Activated naive CD4-positive, alpha-beta T cell treated with anti-CD3 and anti-CD28 coated beads, Interleukin-2, amount 50 U/mL, for 24 hours (primary cell): Measurements from ENCODE around the gene ASB18.

Experiments used
- H3K27ac Mint-ChIP-seq: one replicate; pipeline ENCODE4 v1.8.0; 2021; ENCODE audit warnings: mild to moderate bottlenecking, mixed read lengths
- H3K27me3 Mint-ChIP-seq: one replicate; pipeline ENCODE4 v1.8.0; 2021; ENCODE audit warnings: mixed read lengths
- H3K36me3 Mint-ChIP-seq: one replicate; pipeline ENCODE4 v1.8.0; 2021; ENCODE audit warnings: mixed read lengths
- H3K4me1 Mint-ChIP-seq: one replicate; pipeline ENCODE4 v1.8.0; 2021; ENCODE audit warnings: mixed read lengths
- H3K4me3 Mint-ChIP-seq: one replicate; pipeline ENCODE4 v1.8.0; 2021; ENCODE audit warnings: mild to moderate bottlenecking, mixed read lengths
- H3K9me3 Mint-ChIP-seq: one replicate; pipeline ENCODE4 v1.8.0; 2021; ENCODE audit warnings: mixed read lengths

ASB18 gene

GRCh38 chr2:236264256-236264655 is at the start of gene ASB18:
Gene ASB18, minus strand, starts transcription at chr2:236264406. Its CDS starts 61 bp downstream, at chr2:236264345.
- Mint-ChIP-seq H3K4me3 (no peak within 1 kb of the TSS), H3K4me1 (no peaks in the 10 kb centered on the region), H3K36me3 (peaks cover 1% of the 10 kb centered on the region), H3K9me3 (no peaks in the 10 kb centered on the region), H3K27ac (no peak within 1 kb of the TSS), H3K27me3 (peaks cover 19% of the 10 kb centered on the region)

- H3K4me3 Mint-ChIP-seq = no peak overlapping the region
- peaks cover 19% of the 10 kb centered on the region for H3K9me3 Mint-ChIP-seq
- peaks cover 4% of the 10 kb centered on the region for H3K27me3 Mint-ChIP-seq
- H3K4me1 Mint-ChIP-seq = no peaks in the 10 kb centered on the region
- H3K36me3 Mint-ChIP-seq = no peaks in the 10 kb centered on the region
- H3K27ac Mint-ChIP-seq = no peak overlapping the region
These were observed 47.1 kb upstream of the ASB18 start for GRCh38 chr2:236311286-236311685.

GRCh38 chr2:236309669-236310029 is 45.4 kb upstream of the ASB18 start:
- H3K27me3 Mint-ChIP-seq = peaks cover 2% of the 10 kb centered on the region
- no peak overlapping the region for H3K4me3 Mint-ChIP-seq
- H3K4me1 Mint-ChIP-seq = no peaks in the 10 kb centered on the region
- peaks cover 19% of the 10 kb centered on the region for H3K9me3 Mint-ChIP-seq
- H3K27ac Mint-ChIP-seq = no peak overlapping the region
- H3K36me3 Mint-ChIP-seq = no peaks in the 10 kb centered on the region

- no peak overlapping the region for H3K4me3 Mint-ChIP-seq
- peaks cover 19% of the 10 kb centered on the region for H3K9me3 Mint-ChIP-seq
- H3K4me1 Mint-ChIP-seq = no peaks in the 10 kb centered on the region
- H3K27me3 Mint-ChIP-seq = peaks cover 2% of the 10 kb centered on the region
- H3K27ac Mint-ChIP-seq = no peak overlapping the region
- no peaks in the 10 kb centered on the region for H3K36me3 Mint-ChIP-seq
These were observed 44.9 kb upstream of the ASB18 start for GRCh38 chr2:236308855-236309668.

- Mint-ChIP-seq H3K27me3 (peaks cover 2% of the 10 kb centered on the region), H3K27ac (no peak overlapping the region), H3K4me1 (no peaks in the 10 kb centered on the region), H3K9me3 (peaks cover 6% of the 10 kb centered on the region), H3K4me3 (no peak overlapping the region), H3K36me3 (no peaks in the 10 kb centered on the region)
These were observed 43.4 kb upstream of the ASB18 start for GRCh38 chr2:236307641-236308040.

GRCh38 chr2:236306825-236307540 is 42.8 kb upstream of the ASB18 start:
- Mint-ChIP-seq H3K27me3 (peaks cover 4% of the 10 kb centered on the region), H3K27ac (no peak overlapping the region), H3K9me3 (no peaks in the 10 kb centered on the region), H3K4me1 (no peaks in the 10 kb centered on the region), H3K36me3 (no peaks in the 10 kb centered on the region), H3K4me3 (no peak overlapping the region)

GRCh38 chr2:236305964-236306605 is 41.9 kb upstream of the ASB18 start:
- H3K27ac Mint-ChIP-seq = no peak overlapping the region
- H3K4me3 Mint-ChIP-seq = no peak overlapping the region
- H3K36me3 Mint-ChIP-seq = no peaks in the 10 kb centered on the region
- H3K27me3 Mint-ChIP-seq = peaks cover 4% of the 10 kb centered on the region
- no peaks in the 10 kb centered on the region for H3K4me1 Mint-ChIP-seq
- H3K9me3 Mint-ChIP-seq = no peaks in the 10 kb centered on the region

GRCh38 chr2:236305531-236305930 is 41.3 kb upstream of the ASB18 start:
- no peaks in the 10 kb centered on the region for H3K36me3 Mint-ChIP-seq
- H3K27ac Mint-ChIP-seq = no peak overlapping the region
- no peaks in the 10 kb centered on the region for H3K9me3 Mint-ChIP-seq
- no peaks in the 10 kb centered on the region for H3K4me1 Mint-ChIP-seq
- H3K27me3 Mint-ChIP-seq = peaks cover 4% of the 10 kb centered on the region
- H3K4me3 Mint-ChIP-seq = no peak overlapping the region

GRCh38 chr2:236303935-236304334 is 39.7 kb upstream of the ASB18 start:
- Mint-ChIP-seq H3K4me1 (no peaks in the 10 kb centered on the region), H3K36me3 (no peaks in the 10 kb centered on the region), H3K9me3 (no peaks in the 10 kb centered on the region), H3K27me3 (peaks cover 3% of the 10 kb centered on the region), H3K27ac (no peak overlapping the region), H3K4me3 (no peak overlapping the region)

- no peak overlapping the region for H3K4me3 Mint-ChIP-seq
- H3K27me3 Mint-ChIP-seq = peaks cover 3% of the 10 kb centered on the region
- H3K27ac Mint-ChIP-seq = no peak overlapping the region
These were observed 38.3 kb upstream of the ASB18 start for GRCh38 chr2:236302555-236302954.

GRCh38 chr2:236298924-236299475 is 34.8 kb upstream of the ASB18 start:
- Mint-ChIP-seq H3K9me3 (no peaks in the 10 kb centered on the region), H3K27me3 (peaks cover 3% of the 10 kb centered on the region), H3K4me3 (no peak overlapping the region), H3K36me3 (no peaks in the 10 kb centered on the region), H3K27ac (no peak overlapping the region), H3K4me1 (no peaks in the 10 kb centered on the region)

More at GRCh38 chr2:236302555-236302954, 38.3 kb upstream of the ASB18 start:
- Mint-ChIP-seq H3K4me1 (no peaks in the 10 kb centered on the region), H3K9me3 (no peaks in the 10 kb centered on the region), H3K36me3 (no peaks in the 10 kb centered on the region)

- no peak overlapping the region for H3K4me3 Mint-ChIP-seq
- H3K36me3 Mint-ChIP-seq = no peaks in the 10 kb centered on the region
- H3K9me3 Mint-ChIP-seq = no peaks in the 10 kb centered on the region
- H3K27me3 Mint-ChIP-seq = peaks cover 4% of the 10 kb centered on the region
- H3K27ac Mint-ChIP-seq = no peak overlapping the region
- no peaks in the 10 kb centered on the region for H3K4me1 Mint-ChIP-seq
These were observed 31.3 kb upstream of the ASB18 start for GRCh38 chr2:236295481-236295880.

GRCh38 chr2:236294647-236295046 is 30.4 kb upstream of the ASB18 start:
- Mint-ChIP-seq H3K27me3 (peaks cover 4% of the 10 kb centered on the region), H3K27ac (no peak overlapping the region), H3K9me3 (no peaks in the 10 kb centered on the region), H3K4me1 (no peaks in the 10 kb centered on the region), H3K36me3 (no peaks in the 10 kb centered on the region), H3K4me3 (no peak overlapping the region)

- Mint-ChIP-seq H3K27me3 (peaks cover 5% of the 10 kb centered on the region), H3K36me3 (no peaks in the 10 kb centered on the region), H3K4me3 (no peak overlapping the region), H3K27ac (no peak overlapping the region), H3K9me3 (no peaks in the 10 kb centered on the region), H3K4me1 (no peaks in the 10 kb centered on the region)
These were observed 29.1 kb upstream of the ASB18 start for GRCh38 chr2:236293241-236293810.

- Mint-ChIP-seq H3K36me3 (no peaks in the 10 kb centered on the region), H3K4me1 (no peaks in the 10 kb centered on the region), H3K4me3 (no peak overlapping the region), H3K27ac (no peak overlapping the region), H3K27me3 (peaks cover 13% of the 10 kb centered on the region), H3K9me3 (no peaks in the 10 kb centered on the region)
These were observed 27.7 kb upstream of the ASB18 start for GRCh38 chr2:236291911-236292310.
